ENCODE measurements around the gene TRIM65. TPM values are rescaled to one million over a fixed set of nuclear protein-coding genes. Genes with fewer than 3 reads are reported as not detected.

Gene TRIM65
- total RNA-seq, 2 experiments from 2014 or later = 9.9 to 11.7 TPM

GRCh38 chr17:75891605-75892555, 4.9 kb downstream of the TRIM65 start:
- POLR2A ChIA-PET = interaction anchor here (0.8 kb wide), 1 partner anchor 14 kb away, joined by 3 read pairs; the partner anchor contains the start of gene TRIM47
- ATAC-seq (ENCODE audit: poor library complexity) = no peak

GRCh38 chr17:75891022-75891604, 5.6 kb downstream of the TRIM65 start:
- Mint-ChIP-seq H3K27ac (no peak overlapping the region), H3K4me1 (ENCODE audit: low read depth) (peaks cover 20% of the 10 kb centered on the region), H3K27me3 (no peaks in the 10 kb centered on the region), H3K9me3 (no peaks in the 10 kb centered on the region), H3K4me3 (no peak overlapping the region), H3K36me3 (ENCODE audit: low read depth) (peaks cover 15% of the 10 kb centered on the region)
- Histone ChIP-seq H3K9me3 (ENCODE audit: control insufficient read depth in 1 of 2, insufficient read depth in 1 of 2, low read length in 2 of 2) (no peaks in the 10 kb centered on the region), H3K27me3 (ENCODE audit: control insufficient read depth in 1 of 2, insufficient read depth in 2 of 2, low read length in 2 of 2) (no peaks in the 10 kb centered on the region), H3K4me1 (ENCODE audit: insufficient read depth, low read length) (peaks cover 26% of the 10 kb centered on the region), H3K4me3 (ENCODE audit: low read length) (no peak overlapping the region), H3K27ac (ENCODE audit: low read depth in 1 of 2, low read length in 2 of 2) (no peak overlapping the region), H3K36me3 (ENCODE audit: insufficient read depth, low read length) (peaks cover 21% of the 10 kb centered on the region)
- intact Hi-C loops (cut with DNase I, micrococcal nuclease) = no loop called here
- DNase-seq (no peak), ATAC-seq (ENCODE audit: poor library complexity) (no peak)
- CTCF ChIA-PET = no interaction called here
- POLR2A ChIA-PET = no interaction called here
- no peak for TF ChIP-seq CTCF (IDR thresholded peaks at IDR 0.05)

More at GRCh38 chr17:75891605-75892555, 4.9 kb downstream of the TRIM65 start:
- H3K36me3 Mint-ChIP-seq (ENCODE audit: low read depth) = peaks cover 15% of the 10 kb centered on the region
- Histone ChIP-seq H3K4me1 (ENCODE audit: insufficient read depth, low read length) (peaks cover 26% of the 10 kb centered on the region), H3K36me3 (ENCODE audit: insufficient read depth, low read length) (peaks cover 21% of the 10 kb centered on the region), H3K9me3 (ENCODE audit: control insufficient read depth in 1 of 2, insufficient read depth in 1 of 2, low read length in 2 of 2) (no peaks in the 10 kb centered on the region), H3K27ac (ENCODE audit: low read depth in 1 of 2, low read length in 2 of 2) (no peak overlapping the region), H3K27me3 (ENCODE audit: control insufficient read depth in 1 of 2, insufficient read depth in 2 of 2, low read length in 2 of 2) (no peaks in the 10 kb centered on the region), H3K4me3 (ENCODE audit: low read length) (no peak overlapping the region)
- CTCF ChIA-PET = interaction anchor here (0.6 kb wide), 1 partner anchor 9 kb away, joined by 3 read pairs; no protein-coding TSS in a partner anchor
- TF ChIP-seq CTCF (IDR thresholded peaks at IDR 0.05) = no peak
- intact Hi-C loops (cut with DNase I, micrococcal nuclease) = no loop called here
- no peak overlapping the region for H3K4me3 Mint-ChIP-seq
- H3K27me3 Mint-ChIP-seq = no peaks in the 10 kb centered on the region
- DNase-seq = no peak
- no peaks in the 10 kb centered on the region for H3K9me3 Mint-ChIP-seq
- H3K27ac Mint-ChIP-seq = no peak overlapping the region
- H3K4me1 Mint-ChIP-seq (ENCODE audit: low read depth) = peaks cover 20% of the 10 kb centered on the region

GRCh38 chr17:75889454-75889853, 7.3 kb downstream of the TRIM65 start:
- ChIA-PET POLR2A (interaction anchor here (1.0 to 1.2 kb wide), 2 partner anchors 34 to 89 kb away, joined by 3 read pairs; partner anchors contain the start of genes ACOX1, TEN1 and WBP2), CTCF (interaction anchor here (3.3 kb wide), 1 partner anchor 12 kb away, joined by 8 read pairs; the partner anchor contains the start of gene TRIM47)
- DNase-seq (no peak), ATAC-seq (ENCODE audit: poor library complexity) (no peak)
- Mint-ChIP-seq H3K4me3 (no peak overlapping the region), H3K9me3 (no peaks in the 10 kb centered on the region), H3K36me3 (ENCODE audit: low read depth) (peaks cover 8% of the 10 kb centered on the region), H3K4me1 (ENCODE audit: low read depth) (peaks cover 8% of the 10 kb centered on the region), H3K27me3 (no peaks in the 10 kb centered on the region), H3K27ac (no peak overlapping the region)
- Histone ChIP-seq H3K36me3 (ENCODE audit: insufficient read depth, low read length) (peaks cover 21% of the 10 kb centered on the region), H3K4me3 (ENCODE audit: low read length) (no peak overlapping the region), H3K27me3 (ENCODE audit: control insufficient read depth in 1 of 2, insufficient read depth in 2 of 2, low read length in 2 of 2) (no peaks in the 10 kb centered on the region), H3K9me3 (ENCODE audit: control insufficient read depth in 1 of 2, insufficient read depth in 1 of 2, low read length in 2 of 2) (no peaks in the 10 kb centered on the region), H3K4me1 (ENCODE audit: insufficient read depth, low read length) (peaks cover 10% of the 10 kb centered on the region), H3K27ac (ENCODE audit: low read depth in 1 of 2, low read length in 2 of 2) (no peak overlapping the region)
- TF ChIP-seq CTCF (IDR thresholded peaks at IDR 0.05) = no peak
- intact Hi-C loops (cut with DNase I, micrococcal nuclease) = no loop called here
